B cell (primary cell): ENCODE data around the gene WDR4. TPM values are rescaled to one million over a fixed set of nuclear protein-coding genes. Genes with fewer than 3 reads are reported as not detected.

Experiments
- ATAC-seq: fragments of 200-7000 bp; cut with Tn5 transposase; one replicate; pipeline ENCODE4 v1.10.0; 2021; ENCODE audit warnings: low read depth, mild to moderate bottlenecking, moderate number of reproducible peaks, moderate library complexity
- CTCF ChIA-PET: fragments of 350-600 bp; sonication (Branson Sonifier 250); formaldehyde crosslinking; loops from one replicate; lab custom pipeline; 2021; ENCODE audit warnings: antibody characterized with exemption, inconsistent platforms; lab: Charles Lee
- POLR2A ChIA-PET: fragments of 350-600 bp; sonication (Branson Sonifier 250); formaldehyde crosslinking; loops from one replicate; lab custom pipeline; 2021; ENCODE audit warnings: antibody characterized with exemption; lab: Charles Lee
- DNase-seq: peaks from one replicate; pipeline ENCODE4 v3.0.0; 2013
- H2AFZ ChIP-seq: 2 replicates; pipeline ENCODE4 v1.6.1; 2012; ENCODE audit warnings: mild to moderate bottlenecking, low read depth, low read length; ENCODE audit not compliant: insufficient read depth, poor library complexity, severe bottlenecking
- H3K27ac ChIP-seq, 2 donors: 1 replicate in 1 of 2; 2 replicates in 1 of 2; pipeline ENCODE4 v1.5.1; 2012 to 2013; ENCODE audit warnings: low read length in 2 of 2, mild to moderate bottlenecking in 2 of 2, moderate library complexity in 1 of 2
- H3K27me3 ChIP-seq, 4 experiments: fragments of 200-600 bp in 1 of 4; sonication (generic) in 1 of 4; replicated peaks in 1 of 4; 1 replicate in 2 of 4; 2 replicates in 2 of 4; pipeline versions ENCODE4 v1.6.1 to v1.7.0; 2013 to 2016; ENCODE audit warnings: low read length in 3 of 4, mild to moderate bottlenecking in 2 of 4, mixed read lengths in 1 of 4, moderate library complexity in 1 of 4; ENCODE audit not compliant: insufficient read depth in 4 of 4, control insufficient read depth in 3 of 4; ENCODE audit errors: control extremely low read depth in 1 of 4
- H3K36me3 ChIP-seq, 2 experiments: replicated peaks in 1 of 2; 1 replicate in 1 of 2; 2 replicates in 1 of 2; pipeline versions ENCODE4 v1.6.1 to v1.7.1; 2013; ENCODE audit warnings: low read length in 1 of 2; ENCODE audit not compliant: insufficient read depth in 2 of 2, control insufficient read depth in 1 of 2; ENCODE audit errors: control extremely low read depth in 1 of 2, extremely low read depth in 1 of 2
- H3K4me1 ChIP-seq, 2 donors: fragments of 200-600 bp in 1 of 2; sonication (generic) in 1 of 2; 1 replicate in 1 of 2; 2 replicates in 1 of 2; pipeline versions ENCODE4 v1.5.1 to v1.6.1; 2013 to 2017; ENCODE audit warnings: low read length in 2 of 2; ENCODE audit not compliant: control insufficient read depth in 2 of 2, insufficient read depth in 2 of 2
- H3K4me2 ChIP-seq: replicated peaks from 2 replicates; pipeline ENCODE3; 2012; ENCODE audit warnings: mild to moderate bottlenecking, low read depth, low read length; ENCODE audit not compliant: poor library complexity, severe bottlenecking
- H3K4me3 ChIP-seq, 5 experiments: fragments of 200-600 bp in 1 of 5; sonication (generic) in 1 of 5; 1 replicate in 3 of 5; 2 replicates in 2 of 5; pipeline versions ENCODE4 v1.5.1 to v1.7.0; 2011 to 2016; ENCODE audit warnings: low read length in 4 of 5, mild to moderate bottlenecking in 4 of 5, low read depth in 2 of 5, control low read depth in 1 of 5, moderate library complexity in 1 of 5; ENCODE audit not compliant: insufficient read depth in 1 of 5; ENCODE audit errors: control extremely low read depth in 1 of 5, extremely low read depth in 1 of 5
- H3K79me2 ChIP-seq: fragments of 200-600 bp; sonication (generic); one replicate; pipeline ENCODE4 v1.6.0; 2016; ENCODE audit warnings: low read length; ENCODE audit not compliant: control insufficient read depth, insufficient read depth
- H3K9ac ChIP-seq: fragments of 200-600 bp; sonication (generic); 2 replicates; pipeline ENCODE4 v1.6.1; 2017; ENCODE audit warnings: mild to moderate bottlenecking, low read length, moderate library complexity
- H3K9me3 ChIP-seq, 3 donors: one replicate each; pipeline versions ENCODE4 v1.6.1 to v1.7.1; 2013; ENCODE audit warnings: low read length in 2 of 3; ENCODE audit not compliant: control insufficient read depth in 2 of 3, insufficient read depth in 1 of 3; ENCODE audit errors: control extremely low read depth in 1 of 3
- H4K20me1 ChIP-seq: 2 replicates; pipeline ENCODE4 v1.6.0; 2012; ENCODE audit warnings: mild to moderate bottlenecking, low read length; ENCODE audit not compliant: insufficient read depth, control insufficient read depth, poor library complexity, severe bottlenecking
- H3K27ac Mint-ChIP-seq: one replicate; pipeline ENCODE4 v1.8.0; 2021; ENCODE audit warnings: mixed read lengths
- H3K27me3 Mint-ChIP-seq: one replicate; pipeline ENCODE4 v1.8.0; 2021; ENCODE audit warnings: mixed read lengths
- H3K4me1 Mint-ChIP-seq: one replicate; pipeline ENCODE4 v1.8.0; 2021; ENCODE audit warnings: mixed read lengths
- H3K4me3 Mint-ChIP-seq: one replicate; pipeline ENCODE4 v1.8.0; 2021; ENCODE audit warnings: mixed read lengths
- H3K9me3 Mint-ChIP-seq: one replicate; pipeline ENCODE4 v1.8.0; 2022; ENCODE audit warnings: mixed read lengths; ENCODE audit not compliant: insufficient read depth
- CTCF ChIP-seq: fragments of 200-600 bp; IDR thresholded peaks from one replicate; pipeline ENCODE4 v1.8.0; 2022; ENCODE audit warnings: antibody characterized with exemption, mild to moderate bottlenecking
- EZH2 ChIP-seq: IDR thresholded peaks from 2 replicates; pipeline ENCODE4 v1.6.1; 2012; ENCODE audit warnings: borderline replicate concordance, low read depth, mild to moderate bottlenecking, moderate library complexity, low read length; ENCODE audit not compliant: insufficient read depth, poor library complexity, severe bottlenecking
- WGBS: methylation state at CpG from one replicate; pipeline ENCODE4 v1.1.5; 2013; ENCODE audit warnings: missing lambda C conversion rate; ENCODE audit not compliant: insufficient coverage; 5-methylcytosine and 5-hydroxymethylcytosine counted together
- intact Hi-C: fragments of 100-400 bp; cut with micrococcal nuclease; formaldehyde crosslinking; loops from one replicate; pipeline ENCODE4 v1.10.0; 2022
- polyA plus RNA-seq: library from polyadenylated mRNA; depleted of rRNA; stranded (reverse); fragments of >200 nt; gene quantifications from 2 replicates; pipeline ENCODE4 v1.2.3, GENCODE V29; 2012
- total RNA-seq, 2 donors: library from RNA; stranded (reverse); fragments of 120-200 nt in 1 of 2; gene quantifications; 1 replicate in 1 of 2; 2 replicates in 1 of 2; pipeline versions ENCODE4 v1.2.3 to v1.2.4, GENCODE V29; 2013 to 2022

The WDR4 gene
- total and polyA plus RNA-seq, 2 donors (not counting 1 experiment from before 2014, with no cell fraction given) = 17.7 to 40.1 TPM

- ATAC-seq (peak; percentile 97), DNase-seq (peak; percentile 100)
- intact Hi-C loops = loop anchor here (1.0 to 5.0 kb wide), 3 partner anchors 14 to 1119 kb away; partner anchors contain the start of genes TRAPPC10 and WDR4
- Histone ChIP-seq H3K27me3 (no peaks in the 10 kb centered on the region), H4K20me1 (peaks cover 2% of the 10 kb centered on the region), H3K4me3 (peak within 1 kb of the TSS; percentile 68 to 83 (median 70)), H3K4me1 (peaks cover 7 to 11% of the 10 kb centered on the region in 2 donors), H3K27ac (peak within 1 kb of the TSS; percentile 80 to 96), H3K36me3 (peaks cover 6 to 9% of the 10 kb centered on the region in 2 experiments), H3K9ac (peak within 1 kb of the TSS; percentile 97), H3K79me2 (peaks cover 30% of the 10 kb centered on the region), H2AFZ (peak within 1 kb of the TSS; percentile 100), H3K4me2 (peak within 1 kb of the TSS; percentile 84), H3K9me3 (no peaks in the 10 kb centered on the region)
- under 1% methylated on average over 87 of the region's 87 CpGs for WGBS
- TF ChIP-seq EZH2 (no peak), CTCF (no peak)
- Mint-ChIP-seq H3K27me3 (no peaks in the 10 kb centered on the region), H3K27ac (peak within 1 kb of the TSS; percentile 95), H3K9me3 (no peaks in the 10 kb centered on the region), H3K4me1 (peaks cover 10% of the 10 kb centered on the region), H3K4me3 (peak within 1 kb of the TSS; percentile 94)
- ChIA-PET POLR2A (interaction anchor here (0.7 to 1.6 kb wide), 3 partner anchors 13 to 1014 kb away, joined by 3 to 9 read pairs (median 5); partner anchors contain the start of gene PRDM15), CTCF (interaction anchor here (1.2 to 1.3 kb wide), 2 partner anchors 11 to 22 kb away, joined by 3 read pairs; no protein-coding TSS in a partner anchor)
Measured at GRCh38 chr21:42892931-42893755, 13.8 kb upstream of the WDR4 start, which contains the start of gene NDUFV3. TSS of gene NDUFV3 (plus strand) at chr21:42893309. CDS start at chr21:42893334, 25 bp downstream.
